Brain pericyte (primary cell): ENCODE data around the gene TIAM1.

Experiments
- DNase-seq: peaks from one replicate; pipeline ENCODE4 v3.0.0-alpha.2; 2012; ENCODE audit warnings: low read depth, low spot score

Gene TIAM1

DNA sequence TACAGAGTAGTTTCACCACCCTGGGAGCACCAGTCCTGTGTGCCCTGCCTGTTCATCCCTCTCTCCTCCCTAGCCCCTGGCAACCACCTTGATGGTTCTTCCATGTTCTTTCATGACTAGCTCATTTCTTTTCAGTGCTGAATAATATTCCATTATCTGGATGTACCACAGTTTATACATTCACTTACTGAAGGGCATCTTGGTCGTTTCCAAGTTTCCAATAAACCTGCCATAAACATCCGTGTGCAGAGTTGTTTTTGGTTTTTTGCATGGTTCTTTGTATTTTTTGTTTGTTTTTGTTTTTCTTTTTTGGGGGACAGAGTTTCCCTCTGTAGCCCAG is 13.9 kb downstream of the TIAM1 start:
- DNase-seq = no peak

DNA sequence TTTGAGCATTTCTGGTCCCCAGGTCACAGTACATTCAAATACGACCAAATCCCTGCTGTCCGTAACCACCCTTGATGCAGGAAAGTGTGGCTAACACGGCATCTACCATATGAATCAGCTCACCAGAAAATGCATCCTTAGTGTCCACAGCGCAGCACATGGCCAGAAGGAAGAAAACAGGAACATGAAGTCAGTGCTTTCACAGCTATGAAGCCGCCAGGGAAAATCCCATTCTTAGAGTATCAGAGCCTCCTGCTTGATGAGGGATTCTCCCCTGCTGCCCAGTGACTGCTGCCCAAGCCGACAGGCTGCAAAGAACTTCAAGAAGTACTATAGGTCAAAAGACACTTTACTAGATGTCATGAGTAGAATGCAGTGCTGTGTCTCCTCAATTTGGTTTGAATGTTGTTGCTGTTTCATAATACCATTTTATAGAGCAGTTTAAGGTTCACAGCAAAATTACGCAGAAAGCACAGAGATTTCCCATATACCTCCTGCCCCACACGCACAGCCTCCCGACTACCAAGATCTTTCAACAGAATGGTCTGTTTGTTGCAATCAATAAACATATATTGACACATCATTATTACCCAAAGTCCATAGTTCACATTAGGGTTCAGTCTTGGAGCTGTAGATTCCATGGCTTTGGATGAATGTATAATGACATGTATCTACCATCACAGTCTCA is 14.5 kb downstream of the TIAM1 start:
- DNase-seq = no peak

DNA sequence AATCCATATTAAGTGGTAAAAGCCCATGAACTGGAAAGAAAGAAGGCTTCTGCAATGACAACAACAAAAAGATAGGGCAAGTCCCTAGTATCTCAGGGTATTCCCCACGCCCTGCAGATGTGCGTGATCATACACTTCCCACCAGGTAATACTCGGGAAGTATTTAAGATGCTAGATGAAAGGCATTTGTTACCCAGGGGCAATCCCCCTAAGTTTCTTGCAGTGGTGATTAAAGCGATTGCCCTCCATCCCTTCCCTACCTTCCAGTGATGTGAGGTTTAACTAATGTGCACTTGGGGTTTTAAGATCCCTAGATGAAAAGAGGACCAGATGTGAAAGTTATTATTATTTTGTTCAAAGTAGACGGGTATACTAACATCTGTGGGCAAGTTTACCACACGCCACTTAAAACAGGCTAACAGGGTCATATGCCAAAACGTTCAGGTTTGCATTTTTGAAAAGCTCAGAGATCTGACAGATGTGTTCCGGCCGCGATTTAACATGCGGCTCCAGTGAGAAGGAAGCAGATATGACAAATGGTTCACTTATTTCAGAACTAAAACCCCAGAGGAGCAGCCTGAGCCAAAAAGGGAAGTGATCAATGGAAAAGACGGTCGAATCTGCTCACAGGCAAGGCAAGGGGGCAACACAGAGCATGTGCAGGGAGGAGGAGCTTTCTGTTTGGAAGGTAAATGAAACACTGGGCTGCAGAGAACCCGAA is 17.4 kb downstream of the TIAM1 start:
- no peak for DNase-seq

DNA sequence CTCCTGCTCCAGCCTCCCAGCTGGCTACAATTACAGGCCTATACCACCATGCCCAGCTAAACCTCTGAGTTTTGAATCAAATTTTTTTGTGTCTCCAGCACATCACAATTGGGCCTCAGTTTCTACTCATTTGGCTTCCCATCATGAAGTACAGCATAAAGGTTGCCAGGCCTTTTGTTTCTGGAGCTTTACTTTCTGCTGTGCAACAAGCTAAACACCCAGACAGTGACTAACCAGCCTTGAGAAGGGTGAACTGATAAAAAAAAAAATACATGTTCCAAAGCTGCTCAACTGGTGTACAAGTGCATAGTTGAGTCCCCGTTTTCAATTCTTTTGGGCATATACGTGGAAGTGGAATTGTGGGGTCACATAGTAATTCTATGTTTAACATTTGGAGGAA is 25.1 kb downstream of the TIAM1 start:
- no peak for DNase-seq

DNA sequence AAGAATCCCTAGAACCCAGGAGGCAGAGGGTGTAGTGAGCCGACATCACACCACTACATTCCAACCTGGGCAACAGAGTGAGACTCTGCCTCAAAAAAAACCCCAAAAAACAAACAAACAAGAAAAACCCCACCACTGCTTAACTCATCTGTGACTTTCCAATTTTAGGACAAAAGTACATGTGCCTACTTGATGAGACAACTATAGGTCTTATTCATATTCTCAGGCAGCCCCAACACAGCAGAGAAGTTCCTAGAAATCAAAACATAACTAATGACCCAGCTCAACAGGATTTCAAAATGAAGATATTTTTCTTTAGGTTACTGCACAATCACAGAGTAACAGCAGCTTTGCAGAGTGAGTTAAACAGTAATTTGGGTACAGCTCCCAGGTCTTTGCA is 26.4 kb downstream of the TIAM1 start:
- DNase-seq = no peak

DNA sequence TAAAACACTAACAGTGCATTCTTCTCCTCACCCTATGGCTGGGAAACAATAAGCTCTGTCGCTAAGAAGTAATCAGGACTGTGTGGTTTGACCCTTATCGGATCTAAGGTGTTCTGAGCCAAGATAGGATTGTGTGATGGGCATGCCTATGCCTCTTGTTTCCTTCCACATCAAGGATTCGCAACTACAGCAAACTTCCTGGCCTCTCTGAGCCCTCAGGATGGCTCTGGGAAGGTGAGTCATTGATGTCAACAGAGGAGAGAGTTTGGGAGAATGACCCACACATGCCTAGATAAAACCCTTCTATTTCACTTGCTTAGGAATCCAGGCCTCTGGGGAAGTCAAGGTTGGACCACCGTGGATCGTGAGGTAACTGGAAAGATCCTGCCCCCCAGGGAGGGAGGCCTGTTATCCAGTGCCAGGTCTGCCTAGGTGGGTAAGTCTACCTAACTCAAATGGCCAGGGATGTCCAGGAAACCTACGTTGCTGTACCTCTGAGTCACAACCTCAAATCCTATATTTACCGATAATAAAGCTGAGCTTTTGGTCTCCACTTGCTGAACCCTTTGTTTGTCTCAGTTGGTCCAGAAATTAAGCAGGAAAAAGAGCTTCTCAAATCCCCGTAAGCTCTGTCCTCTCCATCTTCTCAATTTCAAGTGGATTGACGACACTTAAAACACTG is 27.4 kb downstream of the TIAM1 start:
- DNase-seq = no peak

DNA sequence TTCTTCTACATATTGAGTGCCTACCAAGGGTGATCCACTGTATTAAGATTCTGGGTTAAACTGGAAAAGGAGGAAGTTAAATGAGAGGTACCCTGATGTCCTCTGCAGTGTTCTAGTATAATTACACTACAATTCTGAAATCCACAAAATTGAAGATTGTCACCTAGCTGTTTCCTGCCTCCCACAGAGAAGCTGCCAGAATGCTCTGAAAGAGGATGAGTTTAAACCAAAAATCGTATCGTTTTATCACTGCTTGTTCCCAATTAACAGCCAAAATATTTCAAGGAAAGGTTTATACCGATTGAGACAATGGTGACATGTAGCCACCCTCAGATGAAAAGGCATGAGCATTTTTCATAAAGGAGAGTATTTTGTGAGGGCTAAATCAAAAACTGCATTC is 28.0 kb downstream of the TIAM1 start:
- DNase-seq = no peak

DNA sequence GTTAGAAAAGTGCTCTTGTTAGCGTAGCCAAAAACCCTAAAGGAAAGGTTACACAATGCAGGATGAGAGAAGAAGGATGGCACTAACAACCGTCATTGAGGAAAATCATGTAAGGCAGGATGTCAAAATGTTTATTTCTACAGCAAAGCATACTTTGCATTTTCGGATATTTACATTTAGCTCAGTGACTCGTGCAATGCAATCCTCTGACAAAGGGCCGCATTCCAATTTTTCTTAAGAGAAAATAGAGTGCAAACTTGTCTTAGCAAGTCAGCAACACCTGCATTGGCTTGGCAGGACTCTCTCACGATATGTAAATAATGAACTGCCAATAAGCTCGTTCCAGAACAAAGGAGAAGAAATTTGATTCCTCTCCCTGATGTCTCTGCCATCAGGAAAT is 33.3 kb downstream of the TIAM1 start:
- no peak for DNase-seq

DNA sequence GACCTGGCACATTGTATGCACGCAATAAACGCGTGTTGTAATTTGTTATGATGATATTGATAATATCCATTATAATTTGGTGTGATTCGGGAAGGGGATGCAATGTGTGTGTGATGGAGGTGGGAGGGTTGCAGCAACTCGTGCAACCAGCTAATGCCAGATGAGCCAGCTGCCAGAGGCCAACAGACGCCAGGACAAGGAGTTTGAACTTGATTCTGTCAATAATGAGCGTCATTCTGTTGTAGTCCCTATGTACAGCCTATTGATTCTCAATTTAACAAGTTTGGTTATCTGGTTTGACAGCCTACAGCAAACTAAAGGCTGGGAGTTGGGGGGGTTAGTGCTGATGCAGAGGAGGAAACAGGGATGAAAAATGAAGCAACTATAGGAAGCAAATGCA is 35.5 kb downstream of the TIAM1 start:
- no peak for DNase-seq

DNA sequence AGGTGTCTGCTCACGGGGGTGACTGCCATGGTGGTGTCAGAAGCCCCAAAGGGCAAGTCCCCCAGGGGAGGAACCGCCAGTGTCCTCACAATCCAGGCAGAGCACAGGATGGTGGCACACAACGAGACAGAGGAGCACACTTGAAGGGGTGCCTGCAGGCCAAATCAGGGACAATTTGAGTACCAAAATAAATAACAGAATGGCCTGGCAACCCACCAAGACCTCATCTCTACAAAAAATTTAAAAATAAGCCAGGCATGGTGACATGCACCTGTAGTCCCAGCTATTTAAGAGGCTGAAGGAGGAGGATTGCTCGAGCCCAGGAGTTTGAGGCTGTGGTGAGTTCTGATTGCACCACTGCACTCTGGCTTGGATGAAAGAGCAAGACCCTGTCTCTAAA is 38.2 kb downstream of the TIAM1 start:
- DNase-seq = no peak

DNA sequence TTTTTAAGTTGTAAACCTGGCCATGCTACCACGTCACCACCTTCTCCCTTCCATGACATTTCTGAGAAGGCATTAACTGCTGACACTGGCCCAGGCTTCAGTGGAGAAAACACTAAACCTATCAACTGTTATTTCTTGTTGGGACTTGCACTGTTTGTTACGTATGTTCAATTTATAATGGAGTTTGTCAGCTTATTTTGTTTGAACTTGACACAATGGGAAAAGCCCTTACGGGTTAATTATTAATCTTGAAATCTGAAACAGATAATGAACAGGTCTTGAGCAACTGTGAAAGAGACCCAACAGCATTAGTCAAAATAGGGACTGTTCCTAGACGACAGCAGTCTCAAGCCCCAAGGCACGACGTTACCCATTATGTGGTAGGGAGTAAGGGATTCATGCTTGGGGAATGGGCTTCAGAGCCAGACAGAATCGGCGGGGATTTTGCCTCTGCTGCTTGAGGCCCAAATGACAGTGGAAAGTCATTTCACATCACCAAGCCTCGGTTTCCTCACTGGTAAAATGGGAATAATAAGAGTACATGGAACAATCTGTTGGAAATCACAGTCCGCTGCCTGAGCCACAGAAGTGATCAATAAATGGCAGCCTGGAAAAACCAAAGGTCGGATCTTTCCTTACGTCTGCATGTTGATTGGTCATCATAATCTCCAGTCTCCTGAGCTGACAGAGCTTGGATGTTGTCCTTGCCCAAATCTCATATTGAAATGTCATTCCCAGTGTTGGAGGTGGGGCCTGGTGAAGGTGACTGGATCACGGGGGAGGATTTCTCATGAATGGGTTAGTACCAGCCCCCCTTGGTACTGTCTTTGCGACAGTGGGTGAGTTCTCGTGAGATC is 44.5 kb downstream of the TIAM1 start:
- DNase-seq = no peak

DNA sequence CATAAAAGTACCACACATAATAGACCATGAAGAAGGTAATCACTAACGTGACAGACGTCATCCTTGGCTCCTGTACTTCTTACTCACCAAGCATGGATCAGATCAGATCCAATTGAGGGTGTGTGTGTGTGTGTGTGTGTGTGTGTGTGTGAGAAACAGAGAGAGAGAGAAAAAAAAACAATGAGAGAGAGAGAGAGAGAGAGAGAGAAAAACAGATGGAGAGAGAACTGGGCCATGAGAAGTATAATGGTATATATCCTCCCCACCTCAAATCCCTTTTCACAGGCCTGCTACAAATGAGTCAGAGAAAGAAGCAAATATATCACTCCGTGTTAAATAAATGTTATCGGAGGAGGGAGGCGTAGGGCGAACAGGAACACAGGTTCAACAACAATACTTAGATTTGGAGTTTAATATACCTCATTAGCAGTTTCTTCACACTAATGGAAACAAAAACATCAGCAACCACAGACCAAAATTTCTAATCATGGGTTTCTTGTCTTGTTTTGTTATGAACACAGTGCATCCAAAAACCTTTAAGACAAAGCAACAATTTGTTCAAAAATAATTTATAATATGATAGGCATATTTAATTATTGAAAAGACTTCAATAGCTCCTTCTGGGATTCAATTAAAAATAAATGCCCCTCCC is 45.3 kb downstream of the TIAM1 start:
- no peak for DNase-seq

DNA sequence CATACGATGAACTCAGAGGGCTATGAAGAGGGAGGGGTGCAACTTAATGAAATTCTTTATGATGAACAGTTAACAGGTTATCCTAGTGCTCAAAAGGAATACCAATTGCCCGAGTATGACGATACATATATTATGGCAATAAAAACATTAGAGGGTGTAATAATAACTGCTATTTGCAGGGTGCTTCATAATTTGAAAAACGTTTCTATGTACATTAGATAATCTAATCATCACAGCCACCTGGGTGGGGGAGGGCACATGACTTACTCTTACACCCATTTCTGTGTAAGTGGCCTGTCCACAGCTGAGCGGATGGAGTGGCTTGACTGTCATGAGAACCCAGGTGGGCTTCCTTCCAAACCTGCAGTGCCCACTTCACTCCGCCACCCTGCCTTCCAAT is 46.3 kb downstream of the TIAM1 start:
- DNase-seq = no peak

DNA sequence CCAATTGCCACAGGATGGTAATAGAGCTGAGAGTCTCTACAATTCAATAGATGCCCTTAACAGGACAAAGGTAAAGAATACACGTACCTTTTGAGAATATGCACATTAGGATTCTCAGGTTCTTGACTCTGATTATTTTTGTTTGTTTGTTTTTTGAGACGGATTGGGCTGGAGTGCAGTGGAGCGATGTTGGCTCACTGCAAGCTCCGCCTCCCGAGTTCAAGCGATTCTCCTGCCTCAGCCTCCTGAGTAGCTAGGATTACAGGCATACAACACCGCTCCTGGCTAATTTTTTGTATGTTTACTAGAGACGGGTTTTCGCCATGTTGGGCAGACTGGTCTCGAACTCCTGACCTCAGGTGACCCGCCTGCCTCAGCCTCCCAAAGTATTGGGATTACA is 48.4 kb downstream of the TIAM1 start:
- no peak for DNase-seq

DNA sequence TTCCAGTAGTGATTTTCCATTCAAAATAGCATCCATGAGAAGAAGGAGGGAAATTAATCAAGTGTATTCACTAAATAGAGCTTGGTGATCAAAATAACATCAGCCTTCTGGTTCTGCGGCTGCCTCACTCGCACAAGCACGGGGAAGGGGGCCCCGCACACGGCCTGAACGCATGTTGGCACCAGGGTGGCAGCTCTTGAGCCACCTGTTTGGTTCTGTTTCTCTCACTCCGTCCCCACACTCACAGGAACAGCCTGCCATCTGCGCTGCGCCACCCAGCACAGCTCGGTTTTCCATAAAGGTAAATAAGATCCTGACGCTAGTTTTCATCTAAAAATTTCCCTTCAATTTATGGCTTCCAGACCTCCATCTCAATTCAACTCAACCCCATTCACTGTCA is 49.4 kb downstream of the TIAM1 start:
- no peak for DNase-seq

DNA sequence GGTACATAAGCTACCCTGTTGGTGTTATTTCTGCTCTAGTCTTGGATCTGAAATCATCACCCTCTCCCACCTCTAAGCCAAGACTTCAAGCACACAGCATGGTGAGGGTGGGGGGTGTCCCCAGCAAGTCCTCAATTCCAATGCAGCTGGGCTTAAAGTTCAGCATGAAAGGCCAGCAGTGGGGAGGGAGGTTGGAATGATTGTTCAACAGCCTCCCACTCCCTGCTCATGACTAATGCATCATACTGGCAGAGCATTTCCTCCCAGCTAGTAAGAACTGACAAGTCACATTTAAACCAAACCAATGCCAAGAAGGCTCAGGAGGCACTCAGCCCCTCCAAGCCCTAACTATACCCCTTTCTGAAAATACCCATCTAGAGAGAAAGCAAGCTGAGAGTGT is 50.1 kb downstream of the TIAM1 start:
- peak; percentile 53 for DNase-seq

DNA sequence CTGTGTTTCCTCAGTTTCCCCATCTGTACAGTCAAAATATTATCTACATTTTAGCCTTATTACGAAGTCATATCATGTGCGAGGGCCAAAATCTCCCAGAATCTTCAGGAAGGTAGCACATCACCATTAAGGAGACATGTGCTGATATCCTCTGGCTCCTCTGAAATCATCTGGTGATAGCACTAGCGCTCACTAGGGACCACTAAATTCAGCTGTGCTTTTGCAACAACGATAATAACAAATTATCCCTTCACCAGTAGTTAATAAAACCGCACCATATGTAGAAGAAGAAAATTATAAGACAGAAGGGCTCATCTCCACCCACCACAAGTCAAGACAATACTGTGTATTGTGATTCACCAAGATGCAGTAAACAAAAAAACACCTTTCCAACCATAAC is 53.3 kb downstream of the TIAM1 start:
- DNase-seq = no peak

DNA sequence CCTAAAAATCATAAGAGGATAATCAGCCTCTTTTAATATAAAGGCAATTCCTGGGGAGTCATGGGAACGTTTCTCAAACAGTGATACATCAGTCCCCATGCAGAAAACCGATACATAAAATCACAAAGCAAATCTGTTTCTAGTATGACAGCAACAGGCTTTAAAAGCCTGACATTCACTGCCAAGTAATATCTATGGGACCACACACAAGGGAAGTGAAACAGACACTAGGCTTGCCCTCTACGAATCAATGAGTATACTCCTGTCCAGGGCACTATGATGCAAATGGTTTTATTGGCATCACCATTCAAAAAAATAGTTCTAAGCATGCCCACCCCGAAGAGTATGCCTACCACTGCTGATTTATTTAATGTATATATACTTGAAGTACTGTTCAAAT is 54.4 kb downstream of the TIAM1 start:
- no peak for DNase-seq

DNA sequence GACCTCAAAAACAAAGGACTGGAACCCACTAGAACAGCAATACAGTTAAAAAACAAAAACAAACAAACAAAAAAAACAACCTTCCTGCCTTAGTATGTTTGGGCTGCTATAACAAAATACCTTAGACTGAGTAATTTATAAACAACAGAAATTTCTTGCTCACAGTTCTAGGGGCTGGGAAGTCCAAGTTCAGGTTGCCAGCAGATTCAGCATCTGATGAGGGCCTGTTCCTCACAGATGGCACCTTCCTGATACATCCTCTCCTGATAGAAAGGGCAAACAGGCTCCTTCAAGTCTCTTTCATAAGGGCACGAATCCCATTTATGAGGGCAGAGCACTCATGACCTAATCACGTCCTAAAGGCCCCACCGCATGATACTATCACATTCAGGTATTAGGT is 55.9 kb downstream of the TIAM1 start:
- no peak for DNase-seq

DNA sequence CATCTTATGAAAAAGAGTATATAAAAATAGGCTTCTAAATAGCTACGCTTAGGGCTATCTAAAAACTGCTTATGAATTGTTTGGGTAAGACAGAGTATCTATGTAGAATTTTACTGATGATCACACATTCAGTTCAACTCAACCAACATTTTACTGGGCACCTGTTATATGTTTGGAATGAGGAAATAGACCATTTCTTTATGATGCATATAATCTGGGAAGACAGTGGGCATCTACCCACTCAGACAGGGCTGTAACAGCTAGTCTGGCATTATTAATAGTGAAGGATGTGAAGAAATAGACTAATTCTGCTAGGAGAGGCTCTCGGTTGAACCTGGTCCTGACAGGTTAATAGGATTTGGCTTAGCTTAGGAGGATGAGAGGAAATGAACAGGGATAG is 56.9 kb downstream of the TIAM1 start:
- no peak for DNase-seq

DNA sequence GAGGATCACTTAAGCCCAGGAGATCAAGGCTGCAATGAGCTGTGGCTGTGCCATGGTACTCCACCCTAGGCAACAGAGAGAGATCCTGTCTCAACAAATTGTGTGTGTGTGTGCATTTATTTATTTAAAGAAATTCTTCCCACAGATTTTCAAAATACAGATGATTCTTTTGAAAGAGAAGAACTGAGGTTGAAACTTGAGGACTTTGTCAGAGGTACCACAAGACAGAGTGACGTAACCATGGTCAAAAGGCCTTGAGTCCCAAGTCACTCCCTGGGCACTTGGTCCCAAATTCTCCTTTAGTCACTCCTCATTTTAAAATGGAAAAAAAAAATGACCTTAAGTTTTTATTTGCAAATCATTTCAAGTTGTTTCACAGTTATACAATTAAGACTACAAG is 57.4 kb downstream of the TIAM1 start:
- DNase-seq = no peak
